Esophagus squamous epithelium (tissue), 4 donors: ENCODE results near the gene CROCC2.

Experiments used
- POLR2A ChIP-seq, 4 donors: fragments of 450-650 bp; IDR thresholded peaks; one replicate each; pipeline ENCODE4 v1.6.1; 2017; ENCODE audit warnings: antibody characterized with exemption in 4 of 4, mild to moderate bottlenecking in 4 of 4, moderate library complexity in 3 of 4
- TF ChIP-seq, protein P1 (sequence below), 6 experiments: fragments of 450-650 bp in 4 of 6; fragments of 200-600 bp in 2 of 6; sonication (generic) in 2 of 6; IDR thresholded peaks; one replicate each; pipeline ENCODE4 v1.5.1; 2016 to 2019; ENCODE audit warnings: antibody characterized with exemption in 6 of 6, mild to moderate bottlenecking in 4 of 6, moderate library complexity in 4 of 6

DNA sequence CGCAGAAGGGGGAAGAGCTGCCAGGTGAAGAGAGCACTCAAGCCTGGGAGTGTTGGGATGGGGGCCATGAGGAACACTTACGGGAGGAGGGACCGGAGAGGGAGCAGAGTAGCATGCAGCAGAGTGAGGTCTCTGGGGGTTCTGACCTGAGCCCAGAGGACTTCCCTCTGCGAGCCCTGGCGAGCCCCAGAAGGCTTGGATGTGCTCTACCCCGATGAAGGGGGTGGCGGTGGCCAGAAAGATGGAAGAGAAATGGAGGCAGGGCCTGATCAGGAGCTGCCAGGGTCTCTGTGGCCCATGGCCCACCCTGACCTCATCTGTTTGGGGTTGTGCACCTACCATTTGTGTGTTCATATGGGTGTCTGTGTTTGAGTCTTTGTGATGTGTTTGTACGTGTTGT, 42.0 kb downstream of the CROCC2 start:
- TF ChIP-seq, protein P1, sequence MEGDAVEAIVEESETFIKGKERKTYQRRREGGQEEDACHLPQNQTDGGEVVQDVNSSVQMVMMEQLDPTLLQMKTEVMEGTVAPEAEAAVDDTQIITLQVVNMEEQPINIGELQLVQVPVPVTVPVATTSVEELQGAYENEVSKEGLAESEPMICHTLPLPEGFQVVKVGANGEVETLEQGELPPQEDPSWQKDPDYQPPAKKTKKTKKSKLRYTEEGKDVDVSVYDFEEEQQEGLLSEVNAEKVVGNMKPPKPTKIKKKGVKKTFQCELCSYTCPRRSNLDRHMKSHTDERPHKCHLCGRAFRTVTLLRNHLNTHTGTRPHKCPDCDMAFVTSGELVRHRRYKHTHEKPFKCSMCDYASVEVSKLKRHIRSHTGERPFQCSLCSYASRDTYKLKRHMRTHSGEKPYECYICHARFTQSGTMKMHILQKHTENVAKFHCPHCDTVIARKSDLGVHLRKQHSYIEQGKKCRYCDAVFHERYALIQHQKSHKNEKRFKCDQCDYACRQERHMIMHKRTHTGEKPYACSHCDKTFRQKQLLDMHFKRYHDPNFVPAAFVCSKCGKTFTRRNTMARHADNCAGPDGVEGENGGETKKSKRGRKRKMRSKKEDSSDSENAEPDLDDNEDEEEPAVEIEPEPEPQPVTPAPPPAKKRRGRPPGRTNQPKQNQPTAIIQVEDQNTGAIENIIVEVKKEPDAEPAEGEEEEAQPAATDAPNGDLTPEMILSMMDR (IDR thresholded peaks at IDR 0.05): no peak
- TF ChIP-seq POLR2A (IDR thresholded peaks at IDR 0.05): no peak
